Vagina (tissue), 2 donors: ENCODE measurements around the gene SAP30L.

Source experiments
- CTCF ChIP-seq, 3 experiments: fragments of 450-650 bp in 2 of 3; fragments of 200-600 bp in 1 of 3; sonication (generic) in 1 of 3; IDR thresholded peaks; one replicate each; pipeline ENCODE4 v1.5.1; 2017 to 2019; ENCODE audit warnings: antibody characterized with exemption in 3 of 3, mild to moderate bottlenecking in 2 of 3, moderate library complexity in 2 of 3
- POLR2A ChIP-seq, 2 donors: fragments of 450-650 bp; IDR thresholded peaks; one replicate each; pipeline ENCODE4 v1.6.1; 2017; ENCODE audit warnings: antibody characterized with exemption in 2 of 2, mild to moderate bottlenecking in 2 of 2, moderate library complexity in 2 of 2
- POLR2AphosphoS5 ChIP-seq, 2 donors: sonication (generic); formaldehyde crosslinking; IDR thresholded peaks; one replicate each; pipeline ENCODE4 v1.9.0; 2017; ENCODE audit warnings: antibody characterized with exemption in 2 of 2, mild to moderate bottlenecking in 2 of 2, low read depth in 1 of 2; ENCODE audit not compliant: insufficient read depth in 1 of 2

GRCh38 chr5:154477382-154478223 lies 31.8 kb downstream of the SAP30L start:
- TF ChIP-seq CTCF (IDR thresholded peaks at IDR 0.05) (no peak), POLR2A (IDR thresholded peaks at IDR 0.05) (no peak), POLR2AphosphoS5 (IDR thresholded peaks at IDR 0.05; ENCODE audit: insufficient read depth in 1 of 2, low read depth in 1 of 2) (no peak)
